Gastroesophageal sphincter (tissue), 3 donors: ENCODE measurements around the gene PPP6R3.

Source experiments
- CTCF ChIP-seq, 4 experiments: fragments of 200-600 bp in 2 of 4; fragments of 450-650 bp in 2 of 4; sonication (generic) in 1 of 4; IDR thresholded peaks; one replicate each; pipeline ENCODE4 v1.5.1; 2017 to 2019; ENCODE audit warnings: antibody characterized with exemption in 4 of 4, mild to moderate bottlenecking in 2 of 4, moderate library complexity in 2 of 4
- EP300 ChIP-seq: sonication (generic); formaldehyde crosslinking; IDR thresholded peaks from one replicate; pipeline ENCODE4 v1.6.1; 2017; ENCODE audit warnings: antibody characterized with exemption, mild to moderate bottlenecking

GRCh38 chr11:68498903-68499883 is 38.6 kb downstream of the PPP6R3 start:
- no peak for TF ChIP-seq EP300
- no peak for TF ChIP-seq CTCF (IDR thresholded peaks at IDR 0.05)
